GM21526 (cell line): ENCODE data around the gene MIPOL1.
"Not testable (repeated sequence)": the region's sequence is repeated elsewhere in the genome, so short reads cannot be mapped to it uniquely, and the experiment has no call there.

Source experiments
- ATAC-seq: cut with Tn5 transposase; IDR thresholded peaks from one replicate; pipeline ENCODE4 v1.9.1; 2021; ENCODE audit warnings: moderate library complexity; ENCODE audit not compliant: unreplicated experiment, low FRiP score

The MIPOL1 gene

GRCh38 chr14:37497422-37497821 is 299.7 kb downstream of the MIPOL1 start:
- ATAC-seq: no peak

- ATAC-seq: no peak
Observed at GRCh38 chr14:37501877-37502276, 304.1 kb downstream of the MIPOL1 start.

- no peak for ATAC-seq
Observed at GRCh38 chr14:37508503-37508902, 310.8 kb downstream of the MIPOL1 start.

GRCh38 chr14:37512173-37512572 is 314.4 kb downstream of the MIPOL1 start:
- ATAC-seq: no peak

- ATAC-seq: no peak
Observed at GRCh38 chr14:37515771-37516170, 318.0 kb downstream of the MIPOL1 start.

GRCh38 chr14:37526994-37527393 is 329.3 kb downstream of the MIPOL1 start:
- no peak for ATAC-seq

GRCh38 chr14:37539992-37540391 is 342.3 kb downstream of the MIPOL1 start:
- ATAC-seq: no peak

GRCh38 chr14:37544407-37544806 is 346.7 kb downstream of the MIPOL1 start:
- no peak for ATAC-seq

- ATAC-seq: no peak
Observed at GRCh38 chr14:37545174-37545573, 347.4 kb downstream of the MIPOL1 start.

- ATAC-seq: no peak
Observed at GRCh38 chr14:37546621-37547447, 349.1 kb downstream of the MIPOL1 start.

- no peak for ATAC-seq
Observed at GRCh38 chr14:37550511-37550910, 352.8 kb downstream of the MIPOL1 start.

- no peak for ATAC-seq
Observed at GRCh38 chr14:37551119-37551518, 353.4 kb downstream of the MIPOL1 start.

GRCh38 chr14:37553935-37554550 is 356.3 kb downstream of the MIPOL1 start:
- ATAC-seq: no peak

GRCh38 chr14:37555596-37555995 is 357.9 kb downstream of the MIPOL1 start:
- not testable (repeated sequence) for ATAC-seq

- no peak for ATAC-seq
Observed at GRCh38 chr14:37558740-37559139, 361.0 kb downstream of the MIPOL1 start.

- no peak for ATAC-seq
Observed at GRCh38 chr14:37559386-37559785, 361.6 kb downstream of the MIPOL1 start.

- ATAC-seq: no peak
Observed at GRCh38 chr14:37563189-37563588, 365.5 kb downstream of the MIPOL1 start.

- ATAC-seq: no peak
Observed at GRCh38 chr14:37565550-37565949, 367.8 kb downstream of the MIPOL1 start.

GRCh38 chr14:37566811-37567371 is 369.2 kb downstream of the MIPOL1 start:
- no peak for ATAC-seq

- no peak for ATAC-seq
Observed at GRCh38 chr14:37569729-37570128, 372.0 kb downstream of the MIPOL1 start.

- ATAC-seq: no peak
Observed at GRCh38 chr14:37571391-37571790, 373.7 kb downstream of the MIPOL1 start.

- no peak for ATAC-seq
Observed at GRCh38 chr14:37573356-37573755, 375.6 kb downstream of the MIPOL1 start.
